ENCODE data around the gene NKPD1. TPM values are rescaled to one million over a fixed set of nuclear protein-coding genes. Genes with fewer than 3 reads are reported as not detected.

NKPD1 gene
- 0.21 TPM for polyA plus RNA-seq (2013)

- POLR2A ChIA-PET = no interaction called here
- Histone ChIP-seq H3K27ac (ENCODE audit: insufficient read depth in 1 of 2, low read depth in 1 of 2, low read length in 2 of 2, poor library complexity in 1 of 2, severe bottlenecking in 2 of 2) (no peak within 1 kb of the TSS), H3K9me3 (ENCODE audit: control extremely low read depth in 1 of 5, control insufficient read depth in 4 of 5, insufficient read depth in 2 of 5, low read depth in 1 of 5, low read length in 4 of 5) (no peaks in the 10 kb centered on the region), H3K36me3 (ENCODE audit: control insufficient read depth in 4 of 4, insufficient read depth in 4 of 4, low read length in 3 of 4) (no peaks in the 10 kb centered on the region), H3K4me1 (ENCODE audit: control extremely low read depth in 1 of 4, control insufficient read depth in 4 of 4, insufficient read depth in 4 of 4, low read length in 3 of 4) (peaks cover 0 to 28% (median 25%) of the 10 kb centered on the region in 4 experiments), H3K27me3 (replicated peaks in 2 of 5; ENCODE audit: control insufficient read depth in 4 of 5, insufficient read depth in 5 of 5, low read length in 4 of 5) (peaks cover 0 to 17% (median 0%) of the 10 kb centered on the region in 5 experiments), H3K4me3 (ENCODE audit: control insufficient read depth in 1 of 7, extremely low read depth in 1 of 7, insufficient read depth in 4 of 7, low read depth in 2 of 7, low read length in 6 of 7) (no peak within 1 kb of the TSS)
- CTCF ChIA-PET = interaction anchor here (1.4 kb wide), 1 partner anchor 17 kb away, joined by 3 read pairs; the partner anchor contains the start of genes BLOC1S3 and TRAPPC6A
- 79% methylated on average over 21 of the region's 29 CpGs for WGBS (ENCODE audit: insufficient coverage)
- no peak for DNase-seq
Observed at GRCh38 chr19:45160870-45161737, at the start of gene NKPD1. NKPD1 (minus strand) TSS chr19:45160982; CDS start chr19:45160150, 832 bp downstream.

DNA sequence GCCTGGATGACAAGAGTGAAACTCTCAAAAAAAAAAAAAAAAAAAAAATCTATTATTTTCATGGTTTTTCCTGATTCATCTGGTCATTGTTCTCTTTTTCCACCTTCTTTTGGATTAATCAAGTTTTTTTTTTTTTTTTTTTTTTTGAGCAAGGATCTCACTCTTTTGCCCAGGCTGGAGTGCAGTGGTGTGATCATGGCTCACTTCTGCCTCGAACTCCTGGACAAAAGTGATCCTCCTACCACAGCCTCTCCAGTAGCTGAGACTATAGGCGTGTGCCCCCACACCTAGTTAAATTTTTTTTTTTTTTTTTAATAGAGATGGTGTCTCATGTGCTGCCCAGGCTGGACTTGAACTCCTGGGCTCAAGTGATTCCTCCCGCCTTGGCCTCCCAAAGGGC lies 45.5 kb upstream of the NKPD1 start:
- H3K4me1 ChIP-seq (ENCODE audit: control extremely low read depth in 1 of 4, control insufficient read depth in 4 of 4, insufficient read depth in 4 of 4, low read length in 3 of 4) = peaks cover 0 to 10% (median 9%) of the 10 kb centered on the region in 4 experiments
- no peaks in the 10 kb centered on the region for H3K36me3 ChIP-seq (ENCODE audit: control insufficient read depth in 4 of 4, insufficient read depth in 4 of 4, low read length in 3 of 4)
- ChIA-PET POLR2A (interaction anchor here (0.7 kb wide), 1 partner anchor 130 kb away, joined by 4 read pairs; no protein-coding TSS in a partner anchor), CTCF (no interaction called here)
- no peaks in the 10 kb centered on the region for H3K9me3 ChIP-seq (ENCODE audit: control extremely low read depth in 1 of 5, control insufficient read depth in 4 of 5, insufficient read depth in 2 of 5, low read depth in 1 of 5, low read length in 4 of 5)
- H3K27me3 ChIP-seq (replicated peaks in 2 of 5; ENCODE audit: control insufficient read depth in 4 of 5, insufficient read depth in 5 of 5, low read length in 4 of 5) = no peaks in the 10 kb centered on the region
- 100% methylated on average over 1 of the region's 3 CpGs for WGBS (ENCODE audit: insufficient coverage)
- H3K27ac ChIP-seq (ENCODE audit: insufficient read depth in 1 of 2, low read depth in 1 of 2, low read length in 2 of 2, poor library complexity in 1 of 2, severe bottlenecking in 2 of 2) = no peak overlapping the region
- DNase-seq = no peak
- H3K4me3 ChIP-seq (ENCODE audit: control insufficient read depth in 1 of 7, extremely low read depth in 1 of 7, insufficient read depth in 4 of 7, low read depth in 2 of 7, low read length in 6 of 7) = no peak overlapping the region

- Histone ChIP-seq H3K27ac (ENCODE audit: insufficient read depth in 1 of 2, low read depth in 1 of 2, low read length in 2 of 2, poor library complexity in 1 of 2, severe bottlenecking in 2 of 2) (no peak overlapping the region), H3K27me3 (replicated peaks in 2 of 5; ENCODE audit: control insufficient read depth in 4 of 5, insufficient read depth in 5 of 5, low read length in 4 of 5) (no peaks in the 10 kb centered on the region), H3K9me3 (ENCODE audit: control extremely low read depth in 1 of 5, control insufficient read depth in 4 of 5, insufficient read depth in 2 of 5, low read depth in 1 of 5, low read length in 4 of 5) (no peaks in the 10 kb centered on the region), H3K36me3 (ENCODE audit: control insufficient read depth in 4 of 4, insufficient read depth in 4 of 4, low read length in 3 of 4) (no peaks in the 10 kb centered on the region), H3K4me3 (ENCODE audit: control insufficient read depth in 1 of 7, extremely low read depth in 1 of 7, insufficient read depth in 4 of 7, low read depth in 2 of 7, low read length in 6 of 7) (no peak overlapping the region), H3K4me1 (ENCODE audit: control extremely low read depth in 1 of 4, control insufficient read depth in 4 of 4, insufficient read depth in 4 of 4, low read length in 3 of 4) (peaks cover 0 to 4% (median 4%) of the 10 kb centered on the region in 4 experiments)
- 93% methylated on average over 3 of the region's 12 CpGs for WGBS (ENCODE audit: insufficient coverage)
- CTCF ChIA-PET = no interaction called here
- DNase-seq = no peak
- POLR2A ChIA-PET = interaction anchor here (0.7 kb wide), 1 partner anchor 130 kb away, joined by 4 read pairs; no protein-coding TSS in a partner anchor
Observed at GRCh38 chr19:45205810-45206209, 45.0 kb upstream of the NKPD1 start.

- peaks cover 0 to 3% (median 0%) of the 10 kb centered on the region in 5 experiments for H3K27me3 ChIP-seq (replicated peaks in 2 of 5; ENCODE audit: control insufficient read depth in 4 of 5, insufficient read depth in 5 of 5, low read length in 4 of 5)
- ChIA-PET POLR2A (no interaction called here), CTCF (interaction anchor here (1.1 to 4.4 kb wide), 2 partner anchors 76 to 137 kb away, joined by 3 to 19 read pairs; partner anchors contain the start of gene KLC3)
- H3K9me3 ChIP-seq (ENCODE audit: control extremely low read depth in 1 of 5, control insufficient read depth in 4 of 5, insufficient read depth in 2 of 5, low read depth in 1 of 5, low read length in 4 of 5) = no peaks in the 10 kb centered on the region
- no peaks in the 10 kb centered on the region for H3K36me3 ChIP-seq (ENCODE audit: control insufficient read depth in 4 of 4, insufficient read depth in 4 of 4, low read length in 3 of 4)
- 96% methylated on average over 6 of the region's 6 CpGs for WGBS (ENCODE audit: insufficient coverage)
- H3K4me1 ChIP-seq (ENCODE audit: control extremely low read depth in 1 of 4, control insufficient read depth in 4 of 4, insufficient read depth in 4 of 4, low read length in 3 of 4) = no peaks in the 10 kb centered on the region
- H3K27ac ChIP-seq (ENCODE audit: insufficient read depth in 1 of 2, low read depth in 1 of 2, low read length in 2 of 2, poor library complexity in 1 of 2, severe bottlenecking in 2 of 2) = no peak overlapping the region
- no peak overlapping the region for H3K4me3 ChIP-seq (ENCODE audit: control insufficient read depth in 1 of 7, extremely low read depth in 1 of 7, insufficient read depth in 4 of 7, low read depth in 2 of 7, low read length in 6 of 7)
- no peak for DNase-seq
Observed at GRCh38 chr19:45202637-45203036, 41.9 kb upstream of the NKPD1 start.

DNA sequence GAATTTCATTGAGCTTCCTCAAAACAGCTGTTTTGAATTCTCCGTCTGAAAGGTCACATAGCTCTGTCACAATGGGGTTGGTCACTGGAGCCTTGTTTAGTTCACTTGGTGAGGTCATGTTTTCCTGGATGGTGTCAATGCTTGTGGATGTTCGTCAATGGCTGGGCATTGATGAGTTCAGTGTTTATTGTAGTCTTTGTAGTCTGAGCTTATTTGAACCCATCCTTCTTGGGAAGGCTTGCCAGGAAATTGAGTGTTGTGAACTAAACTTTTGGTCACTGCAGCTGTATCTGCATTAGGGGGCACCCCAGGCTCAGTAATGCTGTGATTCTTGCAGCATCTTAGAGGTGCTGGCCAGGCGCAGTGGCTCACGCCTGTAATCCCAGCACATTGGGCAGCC lies 39.8 kb upstream of the NKPD1 start:
- H3K9me3 ChIP-seq (ENCODE audit: control extremely low read depth in 1 of 5, control insufficient read depth in 4 of 5, insufficient read depth in 2 of 5, low read depth in 1 of 5, low read length in 4 of 5) = no peaks in the 10 kb centered on the region
- no peaks in the 10 kb centered on the region for H3K36me3 ChIP-seq (ENCODE audit: control insufficient read depth in 4 of 4, insufficient read depth in 4 of 4, low read length in 3 of 4)
- peaks cover 0 to 3% (median 0%) of the 10 kb centered on the region in 5 experiments for H3K27me3 ChIP-seq (replicated peaks in 2 of 5; ENCODE audit: control insufficient read depth in 4 of 5, insufficient read depth in 5 of 5, low read length in 4 of 5)
- no peak overlapping the region for H3K4me3 ChIP-seq (ENCODE audit: control insufficient read depth in 1 of 7, extremely low read depth in 1 of 7, insufficient read depth in 4 of 7, low read depth in 2 of 7, low read length in 6 of 7)
- 50% methylated on average over 3 of the region's 4 CpGs for WGBS (ENCODE audit: insufficient coverage)
- DNase-seq = peak; percentile 43 to 70 (median 68)
- CTCF ChIA-PET = interaction anchor here (0.9 to 4.4 kb wide), 12 partner anchors 12 to 167 kb away, joined by 3 to 19 read pairs (median 4); partner anchors contain the start of genes EXOC3L2 and KLC3
- no peaks in the 10 kb centered on the region for H3K4me1 ChIP-seq (ENCODE audit: control extremely low read depth in 1 of 4, control insufficient read depth in 4 of 4, insufficient read depth in 4 of 4, low read length in 3 of 4)
- no peak overlapping the region for H3K27ac ChIP-seq (ENCODE audit: insufficient read depth in 1 of 2, low read depth in 1 of 2, low read length in 2 of 2, poor library complexity in 1 of 2, severe bottlenecking in 2 of 2)
- POLR2A ChIA-PET = no interaction called here

- POLR2A ChIA-PET = no interaction called here
- no peaks in the 10 kb centered on the region for H3K4me1 ChIP-seq (ENCODE audit: control extremely low read depth in 1 of 4, control insufficient read depth in 4 of 4, insufficient read depth in 4 of 4, low read length in 3 of 4)
- CTCF ChIA-PET = interaction anchor here (0.8 to 1.2 kb wide), 2 partner anchors 9 to 47 kb away, joined by 3 to 4 read pairs; no protein-coding TSS in a partner anchor
- WGBS (ENCODE audit: insufficient coverage) = 100% methylated on average over 1 of the region's 6 CpGs
- H3K9me3 ChIP-seq (ENCODE audit: control extremely low read depth in 1 of 5, control insufficient read depth in 4 of 5, insufficient read depth in 2 of 5, low read depth in 1 of 5, low read length in 4 of 5) = no peaks in the 10 kb centered on the region
- H3K36me3 ChIP-seq (ENCODE audit: control insufficient read depth in 4 of 4, insufficient read depth in 4 of 4, low read length in 3 of 4) = no peaks in the 10 kb centered on the region
- peaks cover 0 to 3% (median 0%) of the 10 kb centered on the region in 5 experiments for H3K27me3 ChIP-seq (replicated peaks in 2 of 5; ENCODE audit: control insufficient read depth in 4 of 5, insufficient read depth in 5 of 5, low read length in 4 of 5)
- H3K27ac ChIP-seq (ENCODE audit: insufficient read depth in 1 of 2, low read depth in 1 of 2, low read length in 2 of 2, poor library complexity in 1 of 2, severe bottlenecking in 2 of 2) = no peak overlapping the region
- no peak for DNase-seq
- H3K4me3 ChIP-seq (ENCODE audit: control insufficient read depth in 1 of 7, extremely low read depth in 1 of 7, insufficient read depth in 4 of 7, low read depth in 2 of 7, low read length in 6 of 7) = no peak overlapping the region
Observed at GRCh38 chr19:45195764-45196163, 35.0 kb upstream of the NKPD1 start.

DNA sequence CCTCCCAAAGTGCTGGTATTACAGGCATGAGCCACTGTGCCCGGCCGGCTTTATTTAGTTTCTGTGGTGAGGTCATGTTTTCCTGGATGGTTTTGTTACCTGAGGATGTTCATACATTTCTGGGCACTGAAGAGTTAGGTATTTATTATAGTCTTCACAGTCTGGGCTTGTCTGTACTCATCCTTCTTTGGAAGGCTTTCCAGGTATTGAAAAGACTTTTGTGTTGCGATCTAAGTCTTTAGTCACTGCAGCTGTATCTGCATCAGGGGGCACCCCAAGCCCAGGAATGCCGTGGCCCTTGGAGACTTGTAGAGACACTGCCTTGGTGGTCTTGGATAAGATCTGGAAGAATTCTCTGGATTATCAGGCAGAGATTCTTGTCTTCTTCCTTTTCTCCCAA lies 30.6 kb upstream of the NKPD1 start:
- DNase-seq = no peak
- no peaks in the 10 kb centered on the region for H3K27me3 ChIP-seq (replicated peaks in 2 of 5; ENCODE audit: control insufficient read depth in 4 of 5, insufficient read depth in 5 of 5, low read length in 4 of 5)
- CTCF ChIA-PET = no interaction called here
- no peak overlapping the region for H3K4me3 ChIP-seq (ENCODE audit: control insufficient read depth in 1 of 7, extremely low read depth in 1 of 7, insufficient read depth in 4 of 7, low read depth in 2 of 7, low read length in 6 of 7)
- H3K27ac ChIP-seq (ENCODE audit: insufficient read depth in 1 of 2, low read depth in 1 of 2, low read length in 2 of 2, poor library complexity in 1 of 2, severe bottlenecking in 2 of 2) = no peak overlapping the region
- peaks cover 0 to 4% (median 3%) of the 10 kb centered on the region in 4 experiments for H3K4me1 ChIP-seq (ENCODE audit: control extremely low read depth in 1 of 4, control insufficient read depth in 4 of 4, insufficient read depth in 4 of 4, low read length in 3 of 4)
- 88% methylated on average over 4 of the region's 4 CpGs for WGBS (ENCODE audit: insufficient coverage)
- POLR2A ChIA-PET = no interaction called here
- no peaks in the 10 kb centered on the region for H3K36me3 ChIP-seq (ENCODE audit: control insufficient read depth in 4 of 4, insufficient read depth in 4 of 4, low read length in 3 of 4)
- no peaks in the 10 kb centered on the region for H3K9me3 ChIP-seq (ENCODE audit: control extremely low read depth in 1 of 5, control insufficient read depth in 4 of 5, insufficient read depth in 2 of 5, low read depth in 1 of 5, low read length in 4 of 5)
